Natural killer cell (primary cell): ENCODE data around the gene WNT6. TPM values are rescaled to one million over a fixed set of nuclear protein-coding genes. Genes with fewer than 3 reads are reported as not detected.
A peak's percentile ranks its signal among the peaks of the same experiment; 100 is the strongest.

Experiments
- ATAC-seq, 3 donors: fragments of 150-1000 bp in 2 of 3; fragments of 200-7000 bp in 1 of 3; cut with Tn5 transposase; 1 replicate in 1 of 3; 2 replicates in 2 of 3; pipeline ENCODE4 v1.10.0; 2021; ENCODE audit warnings: mild to moderate bottlenecking in 2 of 3, moderate library complexity in 2 of 3
- DNase-seq, 2 donors: peaks; one replicate each; pipeline versions ENCODE4 v3.0.0 to v3.0.0-alpha.2; 2013 to 2021; ENCODE audit warnings: mixed read lengths in 1 of 2
- H3K27ac ChIP-seq: one replicate; pipeline ENCODE4 v1.5.1; 2013; ENCODE audit warnings: mild to moderate bottlenecking, low read length
- H3K27me3 ChIP-seq: one replicate; pipeline ENCODE4 v1.6.1; 2013; ENCODE audit warnings: low read length; ENCODE audit not compliant: control insufficient read depth, insufficient read depth
- H3K36me3 ChIP-seq: one replicate; pipeline ENCODE4 v1.6.1; 2013; ENCODE audit warnings: low read length; ENCODE audit not compliant: control insufficient read depth, insufficient read depth
- H3K4me1 ChIP-seq: one replicate; pipeline ENCODE4 v1.6.1; 2013; ENCODE audit warnings: low read length; ENCODE audit not compliant: control insufficient read depth, insufficient read depth
- H3K4me3 ChIP-seq: one replicate; pipeline ENCODE4 v1.5.1; 2013; ENCODE audit warnings: low read length
- H3K9me3 ChIP-seq: one replicate; pipeline ENCODE4 v1.6.1; 2013; ENCODE audit warnings: low read length; ENCODE audit not compliant: control insufficient read depth, insufficient read depth
- H3K27ac Mint-ChIP-seq, 2 donors: one replicate each; pipeline ENCODE4 v1.8.0; 2022; ENCODE audit warnings: mild to moderate bottlenecking in 2 of 2, mixed read lengths in 2 of 2, moderate library complexity in 1 of 2
- H3K27me3 Mint-ChIP-seq, 2 donors: one replicate each; pipeline ENCODE4 v1.8.0; 2022; ENCODE audit warnings: low read depth in 2 of 2, mixed read lengths in 2 of 2
- H3K36me3 Mint-ChIP-seq: one replicate; pipeline ENCODE4 v1.8.0; 2022; ENCODE audit warnings: mixed read lengths
- H3K4me1 Mint-ChIP-seq, 2 donors: one replicate each; pipeline ENCODE4 v1.8.0; 2022; ENCODE audit warnings: mixed read lengths in 2 of 2
- H3K4me3 Mint-ChIP-seq: one replicate; pipeline ENCODE4 v1.8.0; 2022; ENCODE audit warnings: mild to moderate bottlenecking, moderate library complexity, mixed read lengths
- H3K9me3 Mint-ChIP-seq, 2 donors: one replicate each; pipeline ENCODE4 v1.8.0; 2022; ENCODE audit warnings: mixed read lengths in 2 of 2
- WGBS: methylation state at CpG from one replicate; pipeline ENCODE4 v1.1.7; 2013; ENCODE audit warnings: missing lambda C conversion rate; ENCODE audit not compliant: insufficient coverage; 5-methylcytosine and 5-hydroxymethylcytosine counted together
- intact Hi-C: fragments of 100-400 bp; cut with micrococcal nuclease; formaldehyde crosslinking; loops from one replicate; pipeline ENCODE4 v1.14.2; 2022
- total RNA-seq, 4 donors: library from RNA; stranded (reverse); fragments of 120-200 nt in 1 of 4; gene quantifications; one replicate each; pipeline versions ENCODE4 v1.2.3 to v1.2.4, GENCODE V29; 2013 to 2022
- TF ChIP-seq, protein P1 (sequence below): fragments of 200-600 bp; IDR thresholded peaks from one replicate; pipeline ENCODE4 v1.8.0; 2022; ENCODE audit warnings: antibody characterized with exemption

Gene WNT6
- total RNA-seq, 3 donors from 2014 or later (not counting 1 experiment from before 2014, with no cell fraction given): not detected

DNA sequence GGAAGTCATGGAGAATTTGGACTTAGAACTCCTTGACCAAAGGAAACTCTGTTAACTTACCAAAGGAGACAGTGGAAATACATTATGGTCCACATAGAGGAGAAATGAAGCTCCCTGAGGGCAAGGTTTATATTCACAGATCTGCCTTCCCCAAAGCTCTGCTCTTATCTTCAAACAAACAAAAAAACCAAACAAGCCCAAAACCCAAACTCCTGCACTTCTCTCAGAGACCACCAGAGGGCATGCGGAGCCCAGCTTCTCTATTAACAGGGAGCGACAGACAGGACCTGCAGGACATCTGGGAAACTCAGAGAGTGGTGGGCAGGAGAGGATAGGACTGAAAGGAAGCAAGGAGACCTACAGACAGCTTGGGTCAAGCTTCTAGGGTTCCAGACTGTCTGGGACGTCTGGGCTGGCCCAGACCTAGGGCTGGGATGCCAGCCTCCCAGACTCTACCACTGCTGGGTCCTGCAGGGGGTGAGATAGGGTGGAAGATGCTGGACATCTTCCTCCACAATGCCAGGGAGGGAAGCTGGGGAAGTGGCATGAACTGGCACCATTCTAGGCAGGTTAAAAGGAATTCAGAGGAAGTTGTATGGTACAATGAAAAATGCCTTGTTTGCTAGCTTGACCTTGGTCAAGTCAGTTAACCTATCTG lies 17.1 kb downstream of the WNT6 start:
- H3K4me3 Mint-ChIP-seq: no peak overlapping the region
- intact Hi-C loops: loop anchor here (1.0 kb wide), 1 partner anchor 22 kb away; no protein-coding TSS in a partner anchor
- no peak overlapping the region for H3K27ac Mint-ChIP-seq
- H3K27me3 Mint-ChIP-seq: peaks cover 47 to 56% of the 10 kb centered on the region in 2 donors
- Histone ChIP-seq H3K4me3 (no peak overlapping the region), H3K36me3 (no peaks in the 10 kb centered on the region), H3K4me1 (peaks cover 44% of the 10 kb centered on the region), H3K9me3 (no peaks in the 10 kb centered on the region), H3K27me3 (peaks cover 37% of the 10 kb centered on the region), H3K27ac (no peak overlapping the region)
- ATAC-seq (peak in 2 of 3 donors; percentile 26 to 33), DNase-seq (peak; percentile 64 to 88)
- 2% methylated on average over 3 of the region's 3 CpGs for WGBS
- peaks cover 0 to 31% of the 10 kb centered on the region in 2 donors for H3K4me1 Mint-ChIP-seq
- TF ChIP-seq, protein P1, sequence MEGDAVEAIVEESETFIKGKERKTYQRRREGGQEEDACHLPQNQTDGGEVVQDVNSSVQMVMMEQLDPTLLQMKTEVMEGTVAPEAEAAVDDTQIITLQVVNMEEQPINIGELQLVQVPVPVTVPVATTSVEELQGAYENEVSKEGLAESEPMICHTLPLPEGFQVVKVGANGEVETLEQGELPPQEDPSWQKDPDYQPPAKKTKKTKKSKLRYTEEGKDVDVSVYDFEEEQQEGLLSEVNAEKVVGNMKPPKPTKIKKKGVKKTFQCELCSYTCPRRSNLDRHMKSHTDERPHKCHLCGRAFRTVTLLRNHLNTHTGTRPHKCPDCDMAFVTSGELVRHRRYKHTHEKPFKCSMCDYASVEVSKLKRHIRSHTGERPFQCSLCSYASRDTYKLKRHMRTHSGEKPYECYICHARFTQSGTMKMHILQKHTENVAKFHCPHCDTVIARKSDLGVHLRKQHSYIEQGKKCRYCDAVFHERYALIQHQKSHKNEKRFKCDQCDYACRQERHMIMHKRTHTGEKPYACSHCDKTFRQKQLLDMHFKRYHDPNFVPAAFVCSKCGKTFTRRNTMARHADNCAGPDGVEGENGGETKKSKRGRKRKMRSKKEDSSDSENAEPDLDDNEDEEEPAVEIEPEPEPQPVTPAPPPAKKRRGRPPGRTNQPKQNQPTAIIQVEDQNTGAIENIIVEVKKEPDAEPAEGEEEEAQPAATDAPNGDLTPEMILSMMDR: peak; percentile 98
- no peaks in the 10 kb centered on the region for H3K36me3 Mint-ChIP-seq
- H3K9me3 Mint-ChIP-seq: no peaks in the 10 kb centered on the region

DNA sequence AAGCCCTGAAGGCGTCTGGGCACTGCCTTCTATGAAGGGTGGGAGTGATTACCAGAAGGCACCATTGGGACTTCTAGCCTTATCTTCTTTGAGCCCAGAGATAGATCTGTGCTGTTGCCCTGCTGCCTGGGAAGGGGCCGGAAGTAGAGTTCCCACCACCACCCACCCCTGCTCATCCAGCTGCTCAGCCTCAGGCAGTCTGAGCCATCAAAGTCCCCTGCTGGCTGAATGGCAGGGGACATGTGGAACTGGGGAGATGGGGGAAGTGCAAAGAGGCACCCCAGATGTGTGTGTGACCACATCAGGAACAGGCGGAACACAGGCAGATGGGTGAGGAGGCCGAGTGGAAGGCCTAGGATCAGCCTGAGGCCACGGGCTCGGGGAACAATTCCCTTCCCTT lies 17.7 kb downstream of the WNT6 start:
- Mint-ChIP-seq H3K9me3 (no peaks in the 10 kb centered on the region), H3K36me3 (no peaks in the 10 kb centered on the region), H3K4me1 (peaks cover 0 to 26% of the 10 kb centered on the region in 2 donors), H3K27ac (no peak overlapping the region), H3K27me3 (peaks cover 47 to 53% of the 10 kb centered on the region in 2 donors), H3K4me3 (no peak overlapping the region)
- Histone ChIP-seq H3K4me3 (no peak overlapping the region), H3K36me3 (no peaks in the 10 kb centered on the region), H3K4me1 (peaks cover 38% of the 10 kb centered on the region), H3K27ac (no peak overlapping the region), H3K9me3 (no peaks in the 10 kb centered on the region), H3K27me3 (peaks cover 40% of the 10 kb centered on the region)
- intact Hi-C loops: no loop called here
- 79% methylated on average over 5 of the region's 6 CpGs for WGBS
- ATAC-seq (no peak), DNase-seq (no peak)
- TF ChIP-seq, protein P1: no peak

DNA sequence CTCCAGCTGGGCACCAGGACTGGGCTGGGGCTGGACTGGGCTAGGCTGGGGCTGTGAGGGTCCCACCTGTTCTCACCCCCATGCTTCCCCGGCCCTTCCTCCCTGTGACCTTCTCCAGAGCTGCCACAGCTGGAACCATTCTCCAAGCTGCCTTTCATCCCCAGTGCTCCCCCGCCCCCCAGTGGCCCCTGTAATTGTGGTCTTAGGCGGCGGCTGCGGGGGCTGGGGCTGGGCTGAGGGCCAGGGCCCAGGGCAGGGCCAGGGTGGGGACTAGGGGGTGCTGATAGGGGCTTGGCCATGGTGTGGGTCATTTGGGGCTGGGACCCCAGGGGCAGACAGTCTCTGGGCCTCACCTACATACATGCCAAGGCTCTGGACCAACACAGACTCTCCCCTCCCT lies 18.3 kb downstream of the WNT6 start:
- no peaks in the 10 kb centered on the region for H3K36me3 ChIP-seq
- WGBS: 85% methylated on average over 5 of the region's 5 CpGs
- intact Hi-C loops: no loop called here
- H3K9me3 ChIP-seq: no peaks in the 10 kb centered on the region
- ATAC-seq (no peak), DNase-seq (no peak)
- H3K4me3 ChIP-seq: no peak overlapping the region
- TF ChIP-seq, protein P1: no peak
- H3K27ac ChIP-seq: no peak overlapping the region
- peaks cover 35% of the 10 kb centered on the region for H3K4me1 ChIP-seq
- H3K4me3 Mint-ChIP-seq: no peak overlapping the region
- no peak overlapping the region for H3K27ac Mint-ChIP-seq
- H3K27me3 ChIP-seq: peaks cover 43% of the 10 kb centered on the region
- no peaks in the 10 kb centered on the region for H3K9me3 Mint-ChIP-seq
- H3K4me1 Mint-ChIP-seq: peaks cover 0 to 26% of the 10 kb centered on the region in 2 donors
- H3K36me3 Mint-ChIP-seq: no peaks in the 10 kb centered on the region
- peaks cover 48 to 53% of the 10 kb centered on the region in 2 donors for H3K27me3 Mint-ChIP-seq

DNA sequence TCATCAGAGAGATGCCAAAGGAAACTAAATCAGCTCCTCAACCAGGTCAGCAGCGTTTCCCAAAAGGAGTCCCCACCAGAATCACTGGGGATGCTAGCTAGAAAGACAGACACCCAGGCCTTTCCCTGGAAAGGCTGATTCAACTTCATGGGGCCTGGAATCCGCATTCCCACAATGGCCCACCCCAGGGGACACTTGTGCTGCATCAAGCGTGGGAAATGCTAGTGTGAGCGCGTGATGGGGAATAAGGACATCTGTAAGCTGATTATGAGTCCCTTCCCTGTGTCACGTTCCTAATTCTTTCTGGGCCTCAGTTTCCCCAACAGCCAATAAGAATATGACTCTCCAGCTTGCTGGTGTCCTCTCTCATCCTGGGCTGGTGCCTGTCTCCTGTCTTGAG lies 18.9 kb downstream of the WNT6 start:
- TF ChIP-seq, protein P1: no peak
- peaks cover 0 to 22% of the 10 kb centered on the region in 2 donors for H3K4me1 Mint-ChIP-seq
- H3K9me3 Mint-ChIP-seq: no peaks in the 10 kb centered on the region
- peaks cover 47 to 50% of the 10 kb centered on the region in 2 donors for H3K27me3 Mint-ChIP-seq
- no peaks in the 10 kb centered on the region for H3K36me3 Mint-ChIP-seq
- H3K27ac Mint-ChIP-seq: no peak overlapping the region
- Histone ChIP-seq H3K4me3 (no peak overlapping the region), H3K27ac (no peak overlapping the region), H3K36me3 (no peaks in the 10 kb centered on the region), H3K27me3 (peaks cover 46% of the 10 kb centered on the region), H3K9me3 (no peaks in the 10 kb centered on the region), H3K4me1 (peaks cover 35% of the 10 kb centered on the region)
- H3K4me3 Mint-ChIP-seq: no peak overlapping the region
- intact Hi-C loops: no loop called here
- ATAC-seq (no peak), DNase-seq (no peak)
- WGBS: 77% methylated on average over 6 of the region's 6 CpGs
